Tongue (tissue), 2 donors: Measurements from ENCODE around the gene LAMA3. TPM values are rescaled to one million over a fixed set of nuclear protein-coding genes. Genes with fewer than 3 reads are reported as not detected.

Source experiments
- DNase-seq: peaks from one replicate; pipeline ENCODE4 v3.0.0-alpha.2; 2015
- total RNA-seq: library from RNA; depleted of rRNA; stranded (reverse); fragments of >200 nt; gene quantifications from one replicate; pipeline ENCODE4 v1.2.3, GENCODE V29; 2014

The LAMA3 gene
- total RNA-seq, 1 donor from 2014 or later = 37.0 TPM

DNA sequence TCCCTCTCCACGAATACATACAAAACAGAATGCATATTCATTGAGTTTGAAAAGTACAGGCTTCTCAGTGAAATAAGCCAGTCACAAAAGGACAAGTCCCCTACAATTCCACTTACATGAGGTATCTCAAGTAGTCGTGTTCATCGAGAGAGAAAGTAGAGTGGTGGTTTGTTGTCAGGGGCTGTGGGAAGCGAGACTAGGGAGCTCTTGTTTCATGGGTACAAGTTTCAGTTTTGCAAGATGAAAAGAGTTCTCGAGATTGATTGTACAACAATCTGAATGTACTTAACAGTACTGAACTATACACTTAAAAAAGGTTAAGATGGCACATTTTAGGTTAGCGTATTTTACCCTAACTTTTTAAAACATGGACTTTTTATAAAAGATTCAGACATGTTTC is 253.9 kb downstream of the LAMA3 start:
- no peak for DNase-seq

DNA sequence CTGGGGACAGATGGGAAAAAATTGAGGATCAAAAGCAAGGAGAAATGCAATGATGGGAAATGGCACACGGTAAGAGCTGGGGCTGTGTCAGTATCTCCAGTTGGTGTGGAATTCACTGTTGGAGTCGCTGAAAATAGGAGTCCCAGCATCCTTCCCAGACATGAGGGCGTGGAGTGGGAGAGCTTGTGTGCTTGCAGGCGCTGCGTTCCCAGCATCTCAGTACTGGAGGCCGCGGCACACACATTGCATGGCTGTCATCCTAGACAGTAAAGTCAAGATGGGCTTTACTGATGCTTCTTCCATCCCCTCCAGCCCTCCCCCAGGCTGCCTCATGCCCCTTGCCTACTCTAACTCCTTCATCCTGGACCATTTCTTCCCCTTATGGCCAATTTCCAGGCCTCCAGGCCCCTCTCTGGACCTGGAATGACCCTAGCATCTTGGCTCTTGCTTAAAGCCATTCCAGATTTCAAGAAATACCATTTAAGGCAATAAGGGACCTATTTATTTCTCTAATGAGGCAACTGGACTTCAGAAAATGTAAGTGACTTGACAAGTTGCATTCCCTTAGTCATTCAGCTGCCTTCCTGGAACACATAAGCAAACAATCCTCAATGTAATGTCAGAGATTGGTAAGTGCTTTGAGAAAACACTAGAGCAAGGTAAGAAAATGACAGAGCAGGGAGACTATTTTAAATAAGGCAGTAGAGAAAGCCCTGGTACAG is 254.8 kb downstream of the LAMA3 start:
- DNase-seq = no peak

DNA sequence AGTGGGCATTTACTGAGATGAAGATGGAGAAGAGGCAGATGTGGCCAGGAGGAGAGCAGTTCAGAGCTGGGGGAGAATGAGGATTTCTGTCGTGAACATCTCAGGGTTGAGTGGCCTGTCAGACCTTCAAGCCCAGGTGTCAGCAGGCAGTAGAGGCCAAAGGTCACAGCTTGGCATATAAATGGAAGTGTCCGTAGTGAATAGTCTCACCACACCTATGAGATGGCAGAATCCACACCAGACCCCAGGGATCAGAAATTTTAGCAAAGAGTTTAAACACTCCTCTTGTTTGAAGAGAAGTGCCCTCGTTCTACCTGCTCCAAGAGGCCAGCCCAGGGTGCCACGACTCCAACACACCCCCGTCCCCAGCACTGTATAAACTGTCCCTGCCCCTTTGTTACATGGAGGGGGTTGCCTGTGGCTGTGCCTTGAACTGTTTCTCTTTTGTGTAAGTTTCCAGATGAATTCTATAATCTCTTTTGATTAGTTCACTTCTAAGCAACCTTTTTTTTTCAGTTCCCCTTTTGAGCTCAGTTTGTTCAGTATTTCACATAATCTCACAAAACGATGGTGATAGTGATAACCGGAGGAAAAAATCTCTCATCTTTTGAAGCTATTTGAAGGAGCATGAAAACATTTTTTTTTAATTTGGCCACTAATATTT is 256.3 kb downstream of the LAMA3 start:
- no peak for DNase-seq

DNA sequence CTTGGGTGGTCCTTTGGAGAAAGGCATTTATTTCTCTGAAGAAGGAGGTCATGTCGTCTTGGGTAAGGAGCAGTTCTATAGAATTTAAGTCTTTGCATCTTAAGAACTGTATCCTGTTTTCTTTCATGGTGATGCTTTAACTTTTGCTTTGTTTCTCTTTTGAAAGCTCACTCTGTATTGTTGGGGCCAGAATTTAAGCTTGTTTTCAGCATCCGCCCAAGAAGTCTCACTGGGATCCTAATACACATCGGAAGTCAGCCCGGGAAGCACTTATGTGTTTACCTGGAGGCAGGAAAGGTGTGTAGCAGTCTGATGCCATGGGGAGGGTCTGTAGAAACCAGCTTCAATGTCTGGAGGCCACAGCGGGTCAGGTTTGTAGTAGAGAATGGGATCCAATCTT is 260.6 kb downstream of the LAMA3 start:
- DNase-seq = no peak

DNA sequence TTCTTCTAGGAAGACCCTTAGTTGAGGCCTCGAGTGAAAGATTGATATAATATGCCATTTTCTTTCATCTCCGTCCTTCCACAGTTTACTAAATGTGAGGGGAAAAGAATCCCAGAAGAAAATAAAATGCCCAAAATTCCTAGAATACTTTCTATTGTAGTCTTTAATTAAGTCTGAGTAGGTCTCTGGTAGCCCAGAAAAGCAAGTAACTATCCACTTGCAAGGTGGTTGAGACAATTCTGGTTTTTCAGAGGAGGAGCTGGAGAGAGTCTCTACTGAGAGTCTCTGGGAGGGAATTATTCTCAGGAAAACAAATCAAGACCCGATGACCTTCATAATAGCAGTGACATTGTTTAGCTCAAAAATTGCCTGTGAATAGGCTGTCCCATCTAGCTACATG is 261.4 kb downstream of the LAMA3 start:
- no peak for DNase-seq

DNA sequence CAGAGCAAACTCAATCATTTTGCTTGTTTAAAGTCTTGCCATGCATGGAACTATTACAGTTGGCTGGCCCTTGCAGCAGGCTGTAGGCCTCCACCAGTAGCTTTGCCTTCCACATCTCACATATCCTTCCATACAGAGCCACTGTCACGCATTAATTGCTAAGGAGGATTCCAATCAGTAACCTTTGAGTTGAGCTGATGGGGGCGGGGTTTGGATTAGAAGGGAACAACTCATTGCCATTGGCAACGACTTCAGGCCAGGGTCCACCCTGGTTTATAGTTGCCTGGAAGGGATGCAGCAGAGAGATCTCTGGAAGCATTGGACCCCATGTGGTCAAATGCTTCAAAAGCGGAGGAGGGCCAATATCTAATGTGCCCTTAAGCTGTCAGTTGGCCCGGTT is 262.0 kb downstream of the LAMA3 start:
- no peak for DNase-seq

DNA sequence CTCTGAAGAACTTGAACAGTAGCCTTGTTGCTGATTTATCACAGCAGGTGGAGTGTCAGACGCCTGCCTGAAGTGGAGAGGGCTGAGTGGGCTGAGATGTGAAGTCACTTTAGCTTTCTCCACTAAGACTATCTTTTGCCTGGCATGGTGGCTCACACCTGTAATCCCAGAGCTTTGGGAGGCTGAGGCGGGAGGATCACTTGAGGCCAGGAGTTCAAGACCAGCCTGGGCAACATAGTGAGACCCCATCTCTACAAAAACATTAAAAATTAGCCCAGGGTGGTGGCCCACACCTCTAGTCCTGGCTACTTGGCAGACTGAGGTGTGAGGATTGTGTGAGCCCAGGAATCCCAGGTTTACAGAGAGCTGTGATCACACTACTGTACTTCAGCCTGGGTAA is 264.7 kb downstream of the LAMA3 start:
- no peak for DNase-seq

DNA sequence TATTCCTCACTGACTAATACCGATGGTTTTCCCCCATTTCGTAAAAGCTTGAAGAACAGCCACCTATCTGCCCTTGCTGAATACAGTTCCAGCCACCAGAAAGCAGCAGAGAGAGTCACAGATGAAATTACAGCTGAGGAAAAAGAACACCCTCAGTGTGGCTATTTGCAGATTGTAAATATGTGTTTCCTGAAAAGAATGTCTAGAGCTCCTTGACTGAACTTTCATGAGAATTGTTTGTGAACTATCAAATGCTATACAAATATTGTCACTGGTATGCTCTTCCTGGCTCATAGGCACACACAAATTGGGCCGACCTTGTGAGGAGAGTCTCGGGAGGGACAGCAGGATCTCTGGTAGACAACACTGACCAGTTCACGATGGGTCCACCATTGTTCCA is 267.2 kb downstream of the LAMA3 start:
- no peak for DNase-seq

DNA sequence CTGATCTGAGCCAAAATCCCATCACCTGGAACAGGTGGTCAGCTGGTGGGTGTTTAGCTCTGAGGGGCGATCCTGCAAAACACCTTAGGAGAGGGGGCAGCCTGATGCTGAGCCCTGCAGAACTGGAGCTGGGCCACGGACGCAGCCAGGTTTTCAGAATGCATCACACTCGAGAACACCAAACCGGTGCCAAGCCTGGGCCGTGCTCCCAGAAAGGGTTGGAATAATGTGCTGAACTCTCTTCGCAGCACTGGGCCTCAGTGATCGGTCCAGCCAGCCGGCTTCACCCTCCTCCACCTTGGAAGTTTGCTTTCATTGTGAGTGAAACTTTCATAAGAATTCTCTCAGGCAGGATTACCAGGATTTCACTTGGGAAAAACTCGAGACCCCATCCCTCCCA is 268.8 kb downstream of the LAMA3 start:
- peak; percentile 58 for DNase-seq

DNA sequence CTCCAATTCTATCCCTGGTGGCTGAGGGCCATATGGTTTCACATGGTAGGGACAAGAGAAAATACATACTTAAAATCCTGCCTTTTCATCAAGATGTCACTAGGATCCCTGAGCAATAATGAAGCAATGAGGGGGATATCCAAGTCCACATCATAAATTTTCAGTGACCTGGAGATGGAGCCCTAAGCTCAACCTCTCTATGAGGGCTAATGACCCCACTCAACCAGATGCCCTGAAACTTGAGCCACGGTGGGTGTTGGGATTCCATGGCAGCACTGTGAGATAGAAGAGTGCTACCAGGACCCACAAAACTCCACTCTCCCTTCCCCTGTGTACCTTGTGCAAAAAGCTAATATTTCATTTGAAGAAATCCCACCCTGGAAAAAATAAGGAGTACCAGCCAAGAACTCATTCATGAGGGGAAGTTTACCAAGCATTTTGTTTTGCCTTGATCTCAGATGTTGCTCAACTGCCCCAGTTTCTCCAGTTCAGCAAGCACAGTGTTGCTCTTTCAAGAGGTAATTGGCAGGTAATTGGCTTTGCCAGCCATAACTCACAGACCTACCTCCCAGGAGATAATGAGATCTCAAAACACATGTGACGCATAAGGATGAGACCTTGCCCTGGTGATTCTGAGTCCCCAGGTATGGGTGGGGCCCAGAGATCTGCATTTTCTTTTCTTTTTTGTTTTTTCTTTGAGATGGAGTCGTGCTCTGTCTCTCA is 274.4 kb downstream of the LAMA3 start:
- DNase-seq = no peak

DNA sequence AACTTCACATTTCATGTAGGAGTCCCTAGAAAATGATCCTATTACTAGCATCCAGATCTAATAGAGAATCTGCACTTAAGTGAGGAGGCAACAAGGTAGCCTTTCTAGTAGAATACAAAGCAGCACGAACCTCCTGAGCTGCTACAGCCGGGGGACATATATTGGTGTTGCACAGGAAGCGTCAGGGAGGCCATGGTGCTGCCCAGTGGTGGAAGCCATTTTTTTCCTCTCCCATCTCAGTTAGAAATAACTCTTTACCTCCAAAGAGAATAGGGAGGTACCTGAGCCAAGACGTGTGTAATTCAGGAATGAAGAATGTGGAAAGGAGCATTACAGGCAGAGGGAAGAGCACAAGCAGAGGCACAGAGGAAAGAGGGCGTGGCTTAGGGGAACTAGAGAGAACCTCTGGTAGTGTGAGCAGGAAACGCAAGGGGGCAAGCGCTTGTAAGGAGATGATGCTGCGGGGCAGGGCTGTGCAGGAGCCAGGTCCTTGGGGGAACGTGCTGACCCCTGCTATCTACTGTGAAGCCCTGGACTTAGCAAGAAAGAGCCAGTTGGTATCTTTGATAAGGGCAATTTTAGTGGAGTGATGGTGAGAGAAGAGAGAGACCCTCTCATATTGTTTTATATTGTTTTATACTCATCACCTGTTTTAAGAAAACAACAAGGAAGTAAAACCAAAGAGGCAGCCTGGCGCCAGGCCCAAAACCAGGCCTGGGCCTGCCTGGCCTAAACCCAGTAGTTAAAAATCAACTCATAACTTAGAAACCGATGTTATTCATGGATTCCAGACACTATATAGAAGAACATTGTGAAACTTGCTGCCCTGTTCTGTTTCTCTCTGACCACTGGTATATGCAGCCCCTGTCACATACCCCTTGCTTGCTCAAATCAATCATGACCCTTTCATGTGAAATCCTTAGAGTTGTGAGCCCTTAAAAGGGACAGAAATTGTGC is 275.3 kb downstream of the LAMA3 start:
- no peak for DNase-seq

DNA sequence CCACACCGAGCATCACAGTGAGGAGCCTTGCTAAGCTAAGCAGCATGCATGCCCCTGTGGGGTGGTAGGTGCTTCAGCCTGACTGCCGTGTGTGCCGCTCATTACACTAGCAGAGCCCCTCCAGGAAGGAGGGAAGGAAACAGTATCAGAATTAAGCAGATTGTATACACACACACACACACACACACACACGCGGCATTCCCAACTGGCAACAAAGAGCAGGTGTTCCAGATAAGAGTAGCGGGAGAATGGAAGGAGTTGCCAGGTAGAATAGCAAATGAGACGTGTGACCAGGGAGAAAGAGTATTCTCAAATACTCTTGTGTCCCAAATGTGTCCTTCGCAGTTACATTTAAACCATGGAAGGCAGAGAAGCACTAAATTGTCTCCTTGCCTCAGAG is 277.7 kb downstream of the LAMA3 start:
- no peak for DNase-seq

DNA sequence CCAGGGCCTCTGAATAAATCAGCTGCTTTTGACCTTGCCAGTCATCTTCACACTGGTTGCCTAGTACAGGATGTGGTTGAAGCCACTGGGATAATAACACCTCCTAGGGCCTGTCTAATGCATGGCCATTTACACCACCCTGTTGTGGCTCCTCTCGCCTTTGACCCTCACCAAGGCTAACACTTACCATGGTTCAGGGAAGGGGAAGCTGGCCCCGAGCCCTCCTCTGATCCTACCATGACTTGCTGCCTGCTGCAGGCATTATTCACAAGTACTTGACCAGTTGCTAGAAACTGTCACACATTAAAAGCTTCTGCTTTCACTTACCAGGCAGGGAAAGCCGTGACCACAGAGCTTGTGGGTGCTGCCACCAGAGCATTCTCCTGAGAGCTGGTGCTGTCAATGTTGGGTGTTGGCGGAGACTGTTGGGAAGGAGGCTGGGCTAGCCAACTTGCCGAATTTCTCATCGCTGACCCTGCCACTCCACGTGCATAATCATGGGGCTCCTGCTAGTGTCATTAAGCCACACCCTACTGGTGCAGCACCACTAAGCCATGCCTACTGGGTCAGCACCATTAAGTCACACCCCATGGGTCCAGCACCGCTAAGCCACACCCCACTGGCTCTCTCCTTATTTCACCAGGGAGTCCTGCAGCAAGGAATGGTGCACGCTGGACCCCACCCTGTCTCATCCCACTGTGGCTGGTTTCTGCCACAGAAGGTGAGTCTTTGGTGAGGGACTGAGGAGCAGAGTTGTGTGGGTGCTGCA is 278.3 kb downstream of the LAMA3 start:
- no peak for DNase-seq

DNA sequence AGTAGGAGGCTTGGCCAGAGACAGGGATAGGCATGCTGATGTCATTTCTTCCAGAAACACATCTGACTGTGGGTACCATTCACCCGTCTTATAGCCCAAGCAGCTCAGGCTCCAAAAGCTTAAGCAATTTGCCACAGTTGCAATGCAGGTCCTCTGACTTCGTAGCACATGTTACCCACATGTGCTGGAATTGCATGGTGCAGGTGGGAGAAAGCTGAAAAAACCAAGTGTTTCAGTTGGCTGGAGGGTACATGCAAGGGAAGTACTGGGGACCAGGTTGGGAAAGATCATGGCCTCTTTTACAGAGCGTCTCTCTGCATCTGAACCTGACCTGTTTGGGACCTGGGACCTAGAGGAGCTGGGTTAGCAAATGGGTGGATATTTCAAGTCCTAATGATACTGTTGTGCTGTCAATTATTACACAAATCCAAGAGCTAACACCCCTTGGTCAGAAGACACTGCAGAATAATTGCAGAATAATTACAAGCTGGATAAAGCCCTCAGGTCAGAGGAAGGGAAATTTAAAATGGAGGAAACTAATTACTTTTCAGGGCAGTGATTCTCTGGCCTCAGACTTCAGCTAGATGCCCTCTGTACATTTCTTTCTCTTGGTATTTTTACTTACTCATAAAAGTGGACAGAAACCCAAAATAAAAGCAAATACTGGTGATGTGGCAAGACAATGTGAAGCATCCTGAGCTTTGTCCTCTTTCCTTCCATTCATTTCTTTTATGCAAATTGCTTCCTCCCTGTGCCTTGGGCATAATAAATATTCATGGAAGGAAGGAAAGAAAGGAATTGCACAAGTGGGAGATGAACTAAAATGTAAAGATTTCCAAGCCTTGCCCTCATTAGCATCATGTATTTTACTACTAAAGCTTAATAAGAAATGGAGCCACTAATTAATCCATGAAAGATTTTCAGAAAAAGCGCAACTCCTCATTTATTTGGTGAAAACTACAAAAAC is 279.7 kb downstream of the LAMA3 start:
- DNase-seq = no peak

DNA sequence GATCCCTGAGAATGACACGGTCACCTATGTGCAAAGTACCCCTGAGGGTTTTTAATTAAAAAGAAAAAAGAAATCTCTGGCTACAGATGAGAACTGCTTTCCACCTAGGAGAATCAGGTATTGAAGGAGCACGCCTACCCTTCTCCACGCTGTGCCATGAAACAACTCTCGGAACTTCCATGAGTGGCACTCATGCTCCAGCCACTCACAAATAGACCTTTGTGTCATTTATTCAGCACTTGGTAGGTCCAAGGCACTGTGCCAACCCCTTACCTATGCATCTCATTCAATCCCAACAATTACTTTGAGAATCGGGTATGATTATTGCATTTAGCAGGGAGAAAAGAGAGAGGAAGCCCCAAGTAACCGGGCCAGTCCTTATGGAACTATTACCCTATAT is 280.4 kb downstream of the LAMA3 start:
- no peak for DNase-seq

DNA sequence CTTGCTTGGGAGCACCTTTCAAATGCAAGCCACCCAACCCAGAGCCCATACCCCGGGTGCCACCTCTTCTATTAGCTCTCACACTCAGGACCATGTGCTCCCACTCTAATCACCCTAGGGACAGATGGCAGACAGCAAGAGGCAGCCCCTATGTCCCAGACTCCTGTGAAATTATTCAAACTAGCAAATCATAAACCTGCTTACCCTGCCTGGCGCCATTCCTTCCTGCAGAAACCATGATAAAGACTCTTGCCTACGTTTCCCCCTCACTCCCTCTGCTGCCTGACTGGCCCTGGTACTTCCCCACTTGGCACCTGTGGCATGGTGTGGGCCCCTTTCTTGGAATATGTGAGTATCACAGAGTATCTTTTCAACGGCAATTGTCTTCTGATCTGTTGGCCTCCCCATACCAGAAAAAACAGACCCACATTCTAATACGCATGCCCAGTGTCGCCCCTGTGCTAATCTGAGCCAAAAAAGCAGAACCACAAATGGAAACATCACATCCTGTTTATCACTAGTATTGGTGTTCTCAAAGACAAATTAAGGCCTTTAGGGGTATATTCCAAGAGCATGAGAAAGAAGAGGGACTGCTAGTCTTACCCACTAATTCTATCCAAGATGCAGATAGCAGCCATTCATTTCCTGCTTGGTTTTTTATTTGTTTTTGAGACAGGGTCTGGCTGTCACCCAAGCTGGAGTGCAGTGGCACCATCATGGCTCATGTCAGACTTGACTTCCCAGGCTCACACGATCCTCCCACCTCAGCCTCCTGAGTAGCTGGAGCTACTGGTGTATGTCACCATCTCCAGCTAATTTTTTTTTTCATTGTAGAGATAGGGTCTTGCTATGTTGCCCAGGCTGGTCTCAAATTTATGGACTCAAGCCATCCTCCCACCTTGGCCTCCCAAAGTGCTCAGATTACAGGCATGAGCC is 281.2 kb downstream of the LAMA3 start:
- DNase-seq = no peak

DNA sequence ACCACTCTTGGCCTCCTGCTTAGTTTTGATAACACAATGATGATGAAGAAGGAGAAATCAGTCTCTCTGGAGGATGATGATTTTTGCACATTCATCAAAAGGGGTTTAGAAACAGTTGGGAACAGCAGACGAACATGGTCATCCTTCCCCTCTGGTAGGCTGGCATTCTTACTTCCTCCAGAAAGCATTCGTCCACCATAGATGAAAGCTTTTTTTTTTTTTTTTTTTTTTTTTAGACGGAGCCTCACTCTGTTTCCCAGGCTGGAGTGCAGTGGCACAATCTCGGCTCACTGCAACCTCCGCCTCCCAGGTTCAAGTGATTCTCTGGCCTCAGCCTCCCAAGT is 281.8 kb downstream of the LAMA3 start:
- no peak for DNase-seq

DNA sequence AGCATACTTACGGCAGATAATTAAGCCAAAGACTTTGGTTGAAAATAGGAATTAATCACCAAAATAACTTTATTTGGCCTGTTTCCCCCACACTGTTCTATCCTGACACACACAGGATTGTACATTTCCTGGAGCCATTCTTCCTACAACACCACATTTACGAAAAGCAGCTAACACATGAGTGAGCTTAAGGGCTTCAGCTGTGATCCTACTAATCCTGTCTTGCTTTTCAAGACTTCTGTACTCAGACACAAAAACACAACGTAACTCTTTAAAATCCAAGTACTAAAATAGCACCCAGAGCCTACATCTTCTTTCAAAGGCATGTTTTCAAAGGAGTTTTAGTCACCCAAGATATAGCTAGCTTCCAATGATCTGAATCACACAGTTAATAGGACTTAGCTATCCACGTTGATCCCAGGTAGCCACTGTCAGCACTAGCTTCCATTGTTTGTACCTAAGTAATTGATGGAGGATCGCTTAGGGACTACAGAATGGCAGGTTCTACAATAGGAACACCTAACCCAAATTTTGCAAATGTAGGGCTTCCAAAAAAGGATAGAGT is 282.5 kb downstream of the LAMA3 start:
- no peak for DNase-seq

DNA sequence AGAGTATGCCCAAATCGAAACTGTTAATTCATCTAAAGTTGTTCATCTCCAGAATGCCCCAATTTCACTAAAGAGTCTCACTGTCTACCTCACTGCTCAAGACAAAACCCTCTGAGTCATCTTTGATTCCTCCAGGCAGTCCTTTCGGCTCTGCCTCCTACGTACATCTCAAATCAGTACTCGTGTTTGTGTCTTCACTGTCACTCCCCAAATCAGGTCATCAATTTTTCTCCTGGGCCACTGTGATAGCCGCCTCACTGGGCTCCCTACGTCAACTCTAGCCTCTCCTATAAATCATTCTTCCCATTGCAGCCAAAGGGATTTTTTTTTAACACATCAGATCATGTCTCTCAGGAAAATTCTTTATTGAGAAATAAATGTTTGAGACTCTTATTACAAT is 283.2 kb downstream of the LAMA3 start:
- no peak for DNase-seq
